ENCODE results near the gene TRAPPC12. TPM values are rescaled to one million over a fixed set of nuclear protein-coding genes. Genes with fewer than 3 reads are reported as not detected.

The TRAPPC12 gene
- total RNA-seq, 1 donor from 2014 or later: 130 TPM

DNA sequence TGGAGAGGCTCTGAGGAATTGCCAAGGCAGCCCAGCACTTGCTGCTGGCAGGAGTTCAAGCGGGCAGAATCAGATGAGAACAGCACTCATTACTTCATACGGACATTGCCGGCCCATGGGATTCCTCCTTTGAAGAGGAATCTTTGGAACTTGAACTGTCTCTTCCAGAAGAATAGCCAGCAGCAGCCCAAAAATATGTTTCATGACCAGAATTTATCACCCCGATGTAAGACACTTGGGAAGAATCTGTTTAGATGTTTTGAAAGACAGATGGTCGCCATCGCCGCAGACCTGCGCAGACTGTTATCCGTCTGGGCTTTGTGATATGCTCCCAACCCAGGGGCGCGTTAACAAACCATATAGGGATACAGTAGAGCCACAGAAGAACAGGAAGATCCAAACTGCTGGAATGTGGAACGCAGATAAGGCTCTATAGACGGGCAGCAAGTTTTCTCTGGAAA lies 143.5 kb downstream of the TRAPPC12 start:
- peaks cover 10% of the 10 kb centered on the region for H3K27me3 Mint-ChIP-seq (ENCODE audit: unreplicated experiment)
- H3K4me1 Mint-ChIP-seq (ENCODE audit: low read depth, unreplicated experiment): peaks cover 15% of the 10 kb centered on the region
- peaks cover 5% of the 10 kb centered on the region for H3K36me3 Mint-ChIP-seq (ENCODE audit: unreplicated experiment)
- no peak overlapping the region for H3K4me3 Mint-ChIP-seq (ENCODE audit: unreplicated experiment)
- TF ChIP-seq, protein P1, sequence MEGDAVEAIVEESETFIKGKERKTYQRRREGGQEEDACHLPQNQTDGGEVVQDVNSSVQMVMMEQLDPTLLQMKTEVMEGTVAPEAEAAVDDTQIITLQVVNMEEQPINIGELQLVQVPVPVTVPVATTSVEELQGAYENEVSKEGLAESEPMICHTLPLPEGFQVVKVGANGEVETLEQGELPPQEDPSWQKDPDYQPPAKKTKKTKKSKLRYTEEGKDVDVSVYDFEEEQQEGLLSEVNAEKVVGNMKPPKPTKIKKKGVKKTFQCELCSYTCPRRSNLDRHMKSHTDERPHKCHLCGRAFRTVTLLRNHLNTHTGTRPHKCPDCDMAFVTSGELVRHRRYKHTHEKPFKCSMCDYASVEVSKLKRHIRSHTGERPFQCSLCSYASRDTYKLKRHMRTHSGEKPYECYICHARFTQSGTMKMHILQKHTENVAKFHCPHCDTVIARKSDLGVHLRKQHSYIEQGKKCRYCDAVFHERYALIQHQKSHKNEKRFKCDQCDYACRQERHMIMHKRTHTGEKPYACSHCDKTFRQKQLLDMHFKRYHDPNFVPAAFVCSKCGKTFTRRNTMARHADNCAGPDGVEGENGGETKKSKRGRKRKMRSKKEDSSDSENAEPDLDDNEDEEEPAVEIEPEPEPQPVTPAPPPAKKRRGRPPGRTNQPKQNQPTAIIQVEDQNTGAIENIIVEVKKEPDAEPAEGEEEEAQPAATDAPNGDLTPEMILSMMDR (IDR thresholded peaks at IDR 0.05; ENCODE audit: partially characterized antibody, unreplicated experiment): no peak
- no peak overlapping the region for H3K27ac Mint-ChIP-seq (ENCODE audit: unreplicated experiment)
- H3K9me3 Mint-ChIP-seq (ENCODE audit: unreplicated experiment): peaks cover 7% of the 10 kb centered on the region
- DNase-seq: no peak

DNA sequence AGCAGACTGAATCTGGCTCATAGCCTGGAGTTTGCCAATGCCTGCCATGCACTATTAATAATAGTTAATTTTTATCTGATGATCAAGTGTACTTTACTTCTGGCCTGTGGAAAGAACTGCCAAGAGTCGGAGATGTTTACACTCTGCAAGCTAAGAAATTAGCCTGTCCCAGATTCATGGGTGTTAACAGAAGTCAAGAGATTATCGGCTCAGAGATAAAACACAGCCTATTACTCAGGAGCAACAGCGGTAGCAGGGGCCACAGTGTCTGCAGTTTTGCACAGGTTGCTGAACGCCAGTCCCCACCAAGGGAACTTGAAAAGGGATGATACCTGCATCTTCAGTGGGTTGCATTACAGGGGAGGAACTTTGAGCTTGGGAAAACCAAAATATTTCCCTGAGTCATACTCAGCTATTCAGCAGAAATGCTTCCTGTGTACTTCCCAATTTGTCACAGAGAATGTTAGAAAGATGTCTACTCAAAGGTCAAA lies 144.1 kb downstream of the TRAPPC12 start:
- H3K27ac Mint-ChIP-seq (ENCODE audit: unreplicated experiment): no peak overlapping the region
- peaks cover 7% of the 10 kb centered on the region for H3K9me3 Mint-ChIP-seq (ENCODE audit: unreplicated experiment)
- H3K27me3 Mint-ChIP-seq (ENCODE audit: unreplicated experiment): peaks cover 10% of the 10 kb centered on the region
- peaks cover 12% of the 10 kb centered on the region for H3K4me1 Mint-ChIP-seq (ENCODE audit: low read depth, unreplicated experiment)
- DNase-seq: no peak
- TF ChIP-seq, protein P1 (IDR thresholded peaks at IDR 0.05; ENCODE audit: partially characterized antibody, unreplicated experiment): no peak
- no peak overlapping the region for H3K4me3 Mint-ChIP-seq (ENCODE audit: unreplicated experiment)
- peaks cover 5% of the 10 kb centered on the region for H3K36me3 Mint-ChIP-seq (ENCODE audit: unreplicated experiment)

DNA sequence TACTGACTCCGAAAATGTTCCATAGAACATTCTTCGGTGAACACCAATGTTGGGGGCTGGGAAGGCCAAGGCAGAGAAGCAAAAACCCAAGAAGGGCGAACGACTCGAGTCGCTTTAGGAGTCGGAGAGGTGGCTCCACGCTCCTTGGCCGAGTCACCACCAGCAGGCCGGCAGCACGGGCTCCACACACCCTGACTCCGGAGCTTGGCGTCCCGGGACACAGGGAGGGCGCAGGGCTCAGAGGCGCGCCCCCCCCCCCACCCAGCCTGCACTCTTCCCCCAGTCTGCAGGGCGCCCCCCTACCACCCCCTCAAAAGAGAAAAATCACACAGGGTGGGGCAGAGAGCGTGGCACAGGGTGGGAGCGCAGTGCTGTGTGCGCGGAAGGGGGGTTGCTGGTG lies 147.4 kb downstream of the TRAPPC12 start:
- Mint-ChIP-seq H3K4me1 (ENCODE audit: low read depth, unreplicated experiment) (peaks cover 5% of the 10 kb centered on the region), H3K27me3 (ENCODE audit: unreplicated experiment) (peaks cover 2% of the 10 kb centered on the region), H3K9me3 (ENCODE audit: unreplicated experiment) (peaks cover 1% of the 10 kb centered on the region), H3K27ac (ENCODE audit: unreplicated experiment) (no peak overlapping the region), H3K36me3 (ENCODE audit: unreplicated experiment) (no peaks in the 10 kb centered on the region), H3K4me3 (ENCODE audit: unreplicated experiment) (no peak overlapping the region)
- TF ChIP-seq, protein P1 (IDR thresholded peaks at IDR 0.05; ENCODE audit: partially characterized antibody, unreplicated experiment): no peak
- no peak for DNase-seq

DNA sequence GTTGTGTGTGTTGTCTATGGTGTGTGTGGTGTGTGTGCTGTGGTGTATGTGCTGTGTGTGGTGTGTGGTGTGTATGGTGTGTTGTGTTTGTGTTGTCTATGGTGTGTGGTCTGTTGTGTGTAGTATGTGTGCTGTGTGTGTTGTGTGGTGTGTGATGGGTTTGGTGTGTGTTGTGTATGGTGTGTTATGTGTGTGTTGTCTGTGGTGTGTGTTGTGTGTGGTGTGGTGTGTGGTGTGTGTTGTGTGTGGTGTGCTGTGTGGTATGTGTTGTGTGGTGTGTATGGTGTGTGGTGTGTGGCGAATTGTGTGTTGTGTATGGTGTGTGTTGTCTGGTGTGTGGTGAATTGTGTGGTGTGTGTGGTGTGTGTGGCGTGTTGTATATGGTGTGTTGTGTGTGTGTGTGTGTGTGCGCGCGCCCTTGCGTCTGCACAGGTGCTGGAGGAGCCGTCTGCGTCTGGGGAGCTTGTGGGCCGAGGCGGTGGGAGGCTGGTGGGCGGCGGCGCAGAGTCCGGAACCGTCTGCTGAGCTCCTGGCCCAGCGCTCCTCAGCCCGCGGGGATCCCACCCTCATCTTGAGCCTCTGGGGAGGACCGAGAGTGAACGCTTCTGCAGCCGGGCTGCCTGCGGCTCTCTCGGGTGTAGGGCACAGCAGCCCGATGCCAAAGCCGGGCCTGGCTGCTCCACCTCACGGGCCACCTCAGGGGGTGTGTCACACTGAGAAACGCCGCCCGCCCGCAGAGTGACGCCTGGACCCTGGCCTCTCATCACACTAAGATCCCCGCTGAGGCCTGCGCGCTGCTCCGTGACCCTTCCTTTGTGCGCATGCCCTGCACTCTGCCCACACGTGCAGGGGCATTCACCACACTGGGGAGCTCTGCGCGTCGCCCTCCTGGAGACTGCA lies 148.6 kb downstream of the TRAPPC12 start:
- H3K36me3 Mint-ChIP-seq (ENCODE audit: unreplicated experiment): no peaks in the 10 kb centered on the region
- TF ChIP-seq, protein P1 (IDR thresholded peaks at IDR 0.05; ENCODE audit: partially characterized antibody, unreplicated experiment): no peak
- peaks cover under 1% of the 10 kb centered on the region for H3K9me3 Mint-ChIP-seq (ENCODE audit: unreplicated experiment)
- H3K27ac Mint-ChIP-seq (ENCODE audit: unreplicated experiment): no peak overlapping the region
- DNase-seq: peak; percentile 32
- peaks cover 2% of the 10 kb centered on the region for H3K4me1 Mint-ChIP-seq (ENCODE audit: low read depth, unreplicated experiment)
- H3K4me3 Mint-ChIP-seq (ENCODE audit: unreplicated experiment): no peak overlapping the region
- peaks cover 2% of the 10 kb centered on the region for H3K27me3 Mint-ChIP-seq (ENCODE audit: unreplicated experiment)

Other genes with a start within 250 kb of the TRAPPC12 start
- gene EIPR1, start 1.9 kb upstream of the TRAPPC12 start, total RNA-seq (ENCODE audit: unreplicated experiment): 43.8 TPM
- gene ADI1, start 139.8 kb downstream of the TRAPPC12 start, total RNA-seq (ENCODE audit: unreplicated experiment): 16.0 TPM
- 34.6 TPM for gene RNASEH1, start 178.6 kb downstream of the TRAPPC12 start, total RNA-seq (ENCODE audit: unreplicated experiment)
- gene RPS7, start 195.6 kb downstream of the TRAPPC12 start, total RNA-seq (ENCODE audit: unreplicated experiment): 729 TPM
- gene COLEC11, start 215.4 kb downstream of the TRAPPC12 start, total RNA-seq (ENCODE audit: unreplicated experiment): not detected

Measured in glutamatergic neuron (in vitro differentiated cells).